ENCODE measurements around the gene PADI6.
A peak's percentile ranks its signal among the peaks of the same experiment; 100 is the strongest.
"Not testable (repeated sequence)": the region's sequence is repeated elsewhere in the genome, so short reads cannot be mapped to it uniquely, and the experiment has no call there.

PADI6 gene

DNA sequence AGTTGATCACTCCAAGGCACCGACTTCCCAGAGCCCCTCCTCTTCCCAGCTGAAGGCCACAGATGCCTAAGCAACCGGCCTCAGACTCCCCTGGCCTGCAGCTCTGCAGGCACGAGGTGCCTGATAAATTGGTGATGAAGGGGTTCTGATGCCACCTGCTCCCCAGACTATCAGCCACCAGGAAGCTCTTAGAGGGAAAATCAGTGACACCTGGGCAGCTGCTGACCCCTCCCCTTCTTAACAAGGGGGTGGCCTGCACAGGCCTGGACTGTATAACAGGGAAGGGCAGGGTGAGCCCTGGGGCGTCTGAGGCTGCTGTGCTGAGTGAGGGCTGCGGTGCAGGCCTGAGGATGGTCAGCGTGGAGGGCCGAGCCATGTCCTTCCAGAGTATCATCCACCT is at the start of gene PADI6:
Gene PADI6, plus strand, starts transcription at position 301 of the 400 bp plus-strand sequence. Its CDS starts 50 bp downstream, at position 351.
- DNase-seq: no peak

DNA sequence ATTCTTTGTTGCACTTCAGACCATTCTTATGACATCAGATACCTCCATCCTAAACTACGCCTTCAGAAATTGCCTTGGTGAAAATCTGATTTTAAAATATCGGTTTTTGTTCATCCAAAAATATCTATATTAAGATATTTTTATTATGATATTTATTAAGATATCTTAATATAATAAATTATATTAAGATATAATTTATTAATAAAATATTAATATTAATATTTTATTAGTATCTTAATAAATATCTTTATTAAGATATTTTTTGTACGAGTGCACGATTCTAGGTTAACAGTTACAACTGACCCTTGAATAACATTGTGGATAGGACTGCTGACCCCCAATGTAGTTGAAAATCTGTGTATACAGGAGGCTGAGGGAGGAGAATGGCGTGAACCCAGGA is 43.1 kb upstream of the PADI6 start:
- DNase-seq: no peak

DNA sequence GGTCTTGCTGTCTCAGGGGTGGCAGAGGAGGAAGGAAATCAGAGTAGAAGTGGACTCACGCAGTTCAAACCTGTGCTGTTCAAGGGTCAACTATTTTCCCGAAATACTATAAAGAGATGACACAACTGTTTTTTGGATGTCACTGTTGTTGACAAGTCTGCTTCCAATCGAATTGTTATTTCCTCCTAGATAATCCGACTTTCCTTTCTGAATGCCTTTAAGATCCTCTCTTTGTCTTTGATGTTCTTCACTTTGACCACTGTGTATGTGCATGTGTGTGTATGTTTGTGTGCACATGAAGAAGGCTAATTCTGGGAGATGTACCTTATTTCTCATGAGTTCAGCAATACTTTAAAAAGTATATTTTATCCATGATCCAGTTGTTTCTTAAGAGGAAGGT is 42.4 kb upstream of the PADI6 start:
- DNase-seq: no peak

DNA sequence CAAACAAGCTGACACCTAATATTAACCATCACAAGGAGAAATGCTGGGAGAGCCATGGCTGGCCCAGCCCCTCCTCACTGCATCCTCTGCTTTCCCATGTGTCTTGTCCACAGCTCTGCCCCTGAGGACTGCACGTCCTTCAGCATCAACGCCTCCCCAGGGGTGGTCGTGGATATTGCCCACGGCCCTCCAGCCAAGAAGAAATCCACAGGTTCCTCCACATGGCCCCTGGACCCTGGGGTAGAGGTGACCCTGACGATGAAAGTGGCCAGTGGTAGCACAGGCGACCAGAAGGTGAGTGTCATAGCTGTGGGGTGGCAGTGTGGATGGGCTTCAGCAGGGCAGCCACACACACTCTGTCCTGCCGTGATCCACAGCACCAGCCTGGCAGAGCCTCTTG is 41.1 kb upstream of the PADI6 start:
- DNase-seq: no peak

DNA sequence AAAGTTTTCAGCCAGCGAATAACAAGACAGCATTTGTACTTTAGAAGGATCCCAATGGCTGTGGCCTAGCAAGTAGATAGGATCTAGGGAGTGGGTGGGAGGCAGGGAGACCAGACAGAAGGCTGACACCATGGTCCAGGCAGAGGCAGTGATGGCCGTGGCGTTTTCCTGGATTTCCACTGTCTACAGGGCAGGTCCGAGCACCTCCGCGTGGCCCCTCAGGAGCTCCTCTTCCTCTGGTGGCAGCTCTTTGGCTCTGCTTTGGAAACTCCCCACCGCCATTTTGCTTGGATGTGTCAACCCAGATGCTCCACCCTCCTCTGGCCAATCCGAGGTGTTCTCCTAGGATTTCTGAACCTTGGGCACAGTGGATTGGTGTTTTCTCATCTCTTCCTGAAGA is 38.9 kb upstream of the PADI6 start:
- DNase-seq: no peak

DNA sequence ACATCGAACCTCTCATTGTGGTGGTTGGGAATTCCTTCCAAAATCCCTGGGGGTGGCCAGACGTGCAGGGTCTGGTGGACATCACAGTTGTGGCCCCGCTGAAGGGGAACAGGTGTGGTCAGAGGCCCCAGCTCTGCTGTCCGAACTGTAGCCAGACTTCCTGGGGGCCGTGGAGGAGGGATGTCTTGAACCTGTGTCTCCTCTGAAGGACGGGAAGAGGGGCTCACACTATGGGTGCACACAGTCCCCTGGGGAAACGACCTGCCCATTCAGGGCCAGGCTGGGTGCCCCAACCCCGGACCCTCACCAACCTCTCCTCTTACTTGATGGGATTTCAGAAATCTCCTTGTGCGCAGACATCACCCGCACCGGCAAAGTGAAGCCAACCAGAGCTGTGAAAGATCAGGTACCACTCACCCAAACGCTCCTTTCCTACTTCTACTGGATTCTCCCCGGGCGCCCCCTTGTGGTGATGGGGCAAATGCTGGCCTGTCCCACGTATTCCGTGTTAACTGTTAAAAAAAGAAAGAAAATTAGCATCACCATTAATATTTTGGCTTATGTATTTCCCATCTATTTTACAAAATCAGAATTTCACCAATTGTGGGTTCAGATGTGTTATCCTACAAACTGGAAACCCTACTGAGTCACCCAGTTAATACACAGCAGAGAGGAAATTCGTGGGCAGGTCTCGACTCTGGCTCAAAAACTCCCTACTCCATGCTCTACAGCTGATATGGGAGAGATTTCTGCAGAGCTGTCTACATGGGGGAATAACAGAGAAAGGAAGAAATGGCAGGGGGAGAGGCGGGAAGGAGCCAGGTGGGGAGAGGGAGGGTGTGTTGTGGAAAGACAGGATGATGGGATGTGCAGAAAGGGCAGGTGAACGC is 35.9 kb upstream of the PADI6 start:
- DNase-seq: peak; percentile 59

DNA sequence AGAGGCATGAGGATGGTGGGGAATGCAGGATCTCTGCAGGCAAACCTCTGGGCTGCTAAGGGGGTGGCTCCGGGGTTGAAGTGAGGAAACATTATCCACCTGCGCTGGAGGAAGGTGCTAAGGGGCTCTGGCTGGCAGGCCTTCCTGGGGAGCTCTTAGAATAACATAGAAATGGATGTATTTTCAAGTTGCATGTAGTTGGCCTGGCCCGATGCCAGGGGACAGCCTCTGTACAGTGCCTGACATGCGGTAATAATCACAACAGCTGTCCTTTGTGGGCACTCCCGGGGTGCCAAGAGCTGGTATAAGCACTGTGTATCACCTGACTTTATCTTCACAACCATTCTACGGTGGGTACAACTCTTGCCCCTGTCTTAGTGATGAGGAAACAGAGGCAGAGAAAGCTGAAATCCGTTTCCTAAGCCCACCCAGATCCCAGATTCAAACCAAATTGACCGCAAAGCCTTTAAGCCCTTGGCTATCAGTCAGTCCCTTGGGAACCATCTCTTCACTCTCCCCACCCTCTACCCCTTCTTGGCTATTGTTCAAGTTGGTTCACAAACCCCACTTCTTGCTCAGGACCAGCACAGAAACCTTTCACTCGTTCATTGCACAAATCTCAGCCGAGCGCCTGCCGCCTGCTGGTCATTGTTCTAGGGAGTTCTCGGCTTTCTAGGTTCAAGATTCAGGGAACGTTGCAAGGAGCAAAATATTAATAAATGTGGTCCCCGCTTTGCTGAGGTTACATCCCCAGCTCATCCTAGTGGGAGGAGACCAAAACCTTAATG is 33.1 kb upstream of the PADI6 start:
- DNase-seq: no peak

DNA sequence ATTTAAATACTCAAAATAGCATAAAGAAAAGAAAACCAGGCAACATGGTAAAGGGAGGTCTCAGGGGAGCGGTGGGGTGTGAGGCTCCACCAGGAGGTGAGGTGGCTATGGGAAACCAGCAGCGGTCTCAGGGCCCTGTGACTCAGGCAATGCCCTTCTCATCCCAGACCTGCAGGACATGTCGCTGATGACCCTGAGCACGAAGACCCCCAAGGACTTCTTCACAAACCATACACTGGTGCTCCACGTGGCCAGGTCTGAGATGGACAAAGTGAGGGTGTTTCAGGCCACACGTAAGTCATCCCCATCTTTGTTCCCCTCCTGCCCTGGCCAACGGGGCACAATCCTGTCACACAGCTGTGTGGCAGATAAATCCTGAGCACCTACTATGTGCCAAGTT is 32.5 kb upstream of the PADI6 start:
- no peak for DNase-seq

DNA sequence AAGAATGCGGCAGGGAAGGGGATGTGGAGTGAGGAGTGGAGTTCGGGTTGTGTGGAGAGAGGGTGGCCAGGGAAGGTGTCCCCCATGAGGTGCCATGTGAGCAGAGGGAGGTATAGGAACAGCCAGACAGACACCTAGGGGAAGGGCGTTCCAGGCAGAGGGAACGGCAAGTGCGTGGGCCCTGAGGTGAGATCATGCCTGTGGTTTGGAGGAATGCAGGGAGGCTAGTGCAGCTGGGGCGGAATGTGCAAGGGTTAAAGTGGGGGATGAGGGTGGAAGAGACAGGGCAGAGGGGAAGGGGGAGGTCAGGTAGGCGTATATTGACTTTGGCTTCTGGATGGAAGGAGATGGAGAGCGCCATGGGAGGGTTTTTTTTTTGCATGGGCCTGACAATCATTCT is 31.6 kb upstream of the PADI6 start:
- DNase-seq: no peak

DNA sequence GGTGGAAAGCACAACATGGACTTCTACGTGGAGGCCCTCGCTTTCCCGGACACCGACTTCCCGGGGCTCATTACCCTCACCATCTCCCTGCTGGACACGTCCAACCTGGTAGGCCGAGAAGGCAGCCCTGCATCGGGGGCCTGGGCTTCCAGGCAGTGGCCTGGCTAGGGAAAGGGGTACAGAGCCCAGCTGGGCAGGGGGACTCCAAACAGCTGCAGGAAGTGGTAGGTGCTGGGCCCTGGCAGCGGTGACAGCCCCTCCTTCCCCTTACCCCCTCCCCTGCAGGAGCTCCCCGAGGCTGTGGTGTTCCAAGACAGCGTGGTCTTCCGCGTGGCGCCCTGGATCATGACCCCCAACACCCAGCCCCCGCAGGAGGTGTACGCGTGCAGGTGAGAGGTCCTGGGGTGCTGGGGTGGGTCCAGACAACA is 30.0 kb upstream of the PADI6 start:
- no peak for DNase-seq

DNA sequence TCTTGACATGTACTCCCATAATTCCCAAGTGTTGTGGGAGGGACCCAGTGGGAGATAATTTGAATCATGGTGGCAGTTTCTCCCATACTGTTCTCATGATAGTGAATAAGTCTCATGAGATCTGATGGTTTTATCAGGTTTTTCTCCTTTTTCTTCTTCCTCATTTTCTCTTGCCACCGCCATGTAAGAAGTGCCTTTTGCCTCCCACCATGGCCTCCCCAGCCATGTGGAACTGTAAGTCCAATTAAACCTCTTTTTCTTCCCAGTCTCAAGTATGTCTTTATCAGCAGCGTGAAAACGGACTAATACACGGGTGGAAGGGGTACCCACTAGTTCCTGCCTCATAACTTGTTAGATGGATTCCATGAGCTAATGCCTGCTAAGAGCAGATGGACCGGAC is 26.5 kb upstream of the PADI6 start:
- DNase-seq: not testable (repeated sequence)

DNA sequence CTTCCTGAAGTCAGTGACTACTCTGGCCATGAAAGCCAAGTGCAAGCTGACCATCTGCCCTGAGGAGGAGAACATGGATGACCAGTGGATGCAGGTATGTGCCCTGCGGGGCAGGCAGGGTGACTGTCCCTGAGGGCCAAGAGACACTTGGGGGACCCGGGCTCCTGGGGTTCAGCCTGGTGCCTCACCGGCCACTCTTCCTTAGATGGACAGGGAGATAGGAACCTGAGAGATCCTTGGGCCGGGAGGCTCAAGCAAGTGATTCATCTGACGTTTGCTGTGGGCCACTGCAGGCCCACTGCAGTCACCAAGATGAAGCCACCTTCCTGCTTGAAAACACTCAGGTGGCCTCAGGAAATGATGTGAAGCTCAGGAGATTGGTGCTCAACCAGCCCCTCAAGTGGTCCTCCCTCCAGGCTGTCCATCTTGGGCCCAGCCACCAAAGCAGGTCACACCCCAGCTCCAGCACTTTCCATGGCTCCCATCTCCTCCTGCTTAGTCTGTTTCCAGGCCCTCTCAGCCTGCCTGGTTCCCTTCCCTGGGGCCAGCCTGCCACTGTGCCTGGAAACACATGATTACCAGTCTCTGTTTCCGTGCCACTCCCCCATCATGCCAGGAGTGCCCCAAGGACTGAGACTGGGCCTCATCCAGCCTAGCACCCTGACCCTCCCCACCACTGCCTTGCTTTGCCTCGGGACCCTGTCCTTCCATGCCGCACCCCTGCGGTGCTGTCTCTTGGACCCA is 25.8 kb upstream of the PADI6 start:
- DNase-seq: no peak

DNA sequence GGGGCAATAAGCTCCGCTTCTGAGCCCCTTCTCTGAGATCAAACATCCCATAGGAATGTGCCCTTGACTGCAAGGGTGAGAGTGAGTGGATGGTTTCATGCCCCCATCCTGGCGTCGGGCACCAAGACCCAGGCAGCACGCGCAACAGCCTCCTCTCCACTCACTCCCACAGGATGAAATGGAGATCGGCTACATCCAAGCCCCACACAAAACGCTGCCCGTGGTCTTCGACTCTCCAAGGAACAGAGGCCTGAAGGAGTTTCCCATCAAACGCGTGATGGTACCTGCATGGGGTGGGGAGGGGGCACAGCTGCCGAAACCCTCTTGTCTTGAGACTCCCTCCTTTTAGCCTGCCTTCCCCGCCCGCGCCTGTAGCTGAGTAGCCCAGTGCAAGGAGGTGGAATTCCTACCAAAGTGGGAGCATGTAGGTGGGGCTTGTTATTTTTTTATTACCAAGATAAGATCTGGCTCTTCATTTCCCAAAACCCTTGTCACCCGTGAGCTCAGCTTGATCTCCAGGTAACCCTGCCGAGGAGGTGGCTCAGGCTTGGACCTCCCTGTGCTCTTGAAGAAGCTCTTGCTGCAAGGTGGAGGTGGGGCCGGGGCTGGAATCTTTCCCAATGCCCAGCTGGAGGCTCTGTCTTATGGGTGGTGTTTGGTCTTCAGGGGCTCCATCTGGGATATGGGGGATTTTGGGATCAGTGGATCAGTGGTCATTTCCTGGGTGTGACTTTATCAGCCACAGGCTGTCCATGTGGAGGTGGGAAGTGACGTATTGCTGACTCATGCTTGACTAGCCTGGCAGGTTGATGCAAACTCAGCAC is 24.0 kb upstream of the PADI6 start:
- DNase-seq: peak; percentile 25

DNA sequence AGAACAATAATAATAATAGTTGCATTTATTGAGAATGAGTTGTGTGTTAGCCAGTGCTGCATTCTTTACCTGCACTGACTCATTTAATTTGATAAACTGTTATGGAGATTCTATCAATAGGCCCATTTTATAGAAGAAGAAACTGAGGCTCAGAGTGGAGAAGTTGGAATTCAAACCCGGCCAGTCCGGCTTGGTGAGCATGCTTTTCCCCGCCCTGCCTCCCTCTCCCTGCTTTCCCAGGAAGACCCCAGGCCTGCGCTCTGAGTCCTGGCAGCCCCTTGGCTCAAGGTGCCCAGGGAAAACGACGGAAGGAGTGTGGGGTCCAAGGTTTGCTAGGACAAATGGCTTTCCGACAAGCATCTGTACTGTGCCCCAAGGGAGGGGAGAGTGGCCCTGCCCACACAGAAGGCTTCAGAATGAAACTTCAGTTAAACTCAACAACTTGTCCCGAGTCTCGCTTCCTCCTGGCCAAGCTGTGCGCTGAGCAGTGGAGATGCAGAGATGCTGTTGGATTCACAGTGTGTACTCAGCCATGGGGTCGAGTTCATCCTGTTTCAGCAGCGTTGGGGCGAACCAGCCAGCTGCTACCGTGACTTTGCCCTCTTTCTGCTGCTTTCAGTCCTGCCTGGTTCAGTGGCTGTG is 23.3 kb upstream of the PADI6 start:
- no peak for DNase-seq

DNA sequence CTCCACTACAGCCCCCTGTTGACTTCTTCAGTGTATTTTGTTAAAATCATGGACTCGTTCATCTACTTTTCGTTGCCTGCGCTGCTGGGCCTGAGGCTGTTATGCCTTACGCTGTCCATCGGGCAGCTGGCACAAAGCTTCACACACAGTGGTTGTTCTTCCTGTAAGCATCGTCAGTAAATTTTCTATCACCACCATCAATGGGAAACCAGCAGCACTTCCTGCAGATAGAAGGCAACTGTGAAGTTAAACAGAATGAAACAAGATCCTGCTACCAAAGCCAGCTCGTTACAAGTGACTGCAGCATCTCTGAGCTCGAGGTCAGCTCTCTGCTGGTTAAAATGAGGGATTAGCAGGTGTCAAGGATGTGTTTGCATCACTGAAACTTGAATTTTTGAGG is 21.9 kb upstream of the PADI6 start:
- no peak for DNase-seq

DNA sequence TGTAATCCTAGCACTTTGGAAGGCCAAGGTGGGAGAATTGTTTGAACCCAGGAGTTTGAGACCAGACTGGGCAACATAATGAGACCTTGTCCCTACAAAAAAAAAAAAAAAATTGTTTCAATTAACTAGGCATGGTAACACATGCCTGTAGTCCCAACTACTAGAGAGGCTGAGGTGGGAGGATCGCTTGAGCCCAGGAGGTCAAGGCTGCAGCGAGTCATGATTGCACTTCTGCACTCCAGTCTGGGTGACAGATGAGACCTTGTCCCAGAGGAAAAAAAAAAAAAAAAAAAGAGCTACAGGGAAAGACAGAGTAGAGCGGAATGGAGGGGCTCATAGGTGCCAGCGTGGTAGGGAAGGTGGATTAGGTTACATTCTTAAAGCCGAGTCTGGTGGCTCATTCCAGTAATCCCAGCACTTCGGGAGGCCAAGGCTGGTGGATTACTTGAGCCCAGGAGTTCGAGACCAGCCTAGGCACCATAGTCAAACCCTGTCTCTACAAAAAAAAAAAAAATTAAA is 21.0 kb upstream of the PADI6 start:
- no peak for DNase-seq

DNA sequence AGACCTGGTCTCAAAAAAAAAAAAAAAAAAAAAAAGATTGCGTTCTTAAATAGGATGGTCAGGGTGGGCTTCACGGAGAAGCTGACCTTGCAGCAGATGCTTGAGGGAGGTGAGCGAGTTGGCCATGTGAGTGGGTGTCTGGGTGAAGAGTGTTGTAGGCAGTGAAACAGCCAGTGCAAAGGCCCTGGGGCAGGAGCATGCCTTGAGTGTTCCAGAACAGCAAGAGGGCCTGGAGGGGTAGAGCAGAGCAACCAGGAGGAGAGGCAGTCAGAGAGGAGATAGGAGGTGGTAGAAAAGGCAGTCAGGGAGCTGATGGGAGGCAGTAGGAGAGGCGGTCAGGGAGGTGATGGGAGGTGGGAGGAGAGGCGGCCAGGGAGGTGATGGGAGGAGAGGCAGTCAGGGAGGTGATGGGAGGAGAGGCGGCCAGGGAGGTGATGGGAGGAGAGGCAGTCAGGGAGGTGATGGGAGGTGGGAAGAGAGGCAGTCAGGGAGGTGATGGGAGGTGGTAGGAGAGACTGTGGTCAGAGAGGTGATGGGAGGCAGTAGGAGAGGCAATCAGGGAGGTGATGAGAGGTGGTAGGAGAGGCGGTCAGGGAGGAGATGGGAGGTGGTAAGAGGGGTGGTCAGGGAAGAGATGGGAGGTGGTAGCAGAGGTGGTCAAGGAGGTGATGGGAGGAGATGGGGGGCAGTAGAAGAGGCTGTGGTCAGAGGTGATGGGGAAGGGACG is 20.2 kb upstream of the PADI6 start:
- DNase-seq: no peak

DNA sequence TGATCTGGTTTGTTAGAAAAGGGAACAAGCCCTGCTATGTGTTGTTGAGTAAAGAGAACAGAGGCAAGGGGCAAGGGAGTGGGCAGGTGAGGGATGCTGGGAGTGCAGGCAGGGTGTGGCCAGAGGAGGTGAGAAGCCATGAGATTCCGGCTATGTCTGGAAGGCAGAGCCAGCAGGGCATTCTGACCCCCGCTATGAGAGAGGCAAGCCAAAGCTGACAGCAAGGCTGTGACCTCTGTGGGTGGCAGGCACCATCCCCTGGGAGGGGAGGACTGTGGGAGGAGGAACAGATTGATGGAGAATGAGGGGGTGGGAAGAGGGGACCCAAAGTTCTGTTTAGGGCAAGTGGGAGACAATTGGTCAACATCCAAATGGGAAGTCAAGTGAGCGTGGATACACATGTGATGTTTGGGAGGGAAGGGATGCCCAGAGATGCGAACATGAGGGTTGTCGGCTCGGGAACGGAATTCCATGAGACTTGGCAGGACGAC is 19.5 kb upstream of the PADI6 start:
- no peak for DNase-seq

DNA sequence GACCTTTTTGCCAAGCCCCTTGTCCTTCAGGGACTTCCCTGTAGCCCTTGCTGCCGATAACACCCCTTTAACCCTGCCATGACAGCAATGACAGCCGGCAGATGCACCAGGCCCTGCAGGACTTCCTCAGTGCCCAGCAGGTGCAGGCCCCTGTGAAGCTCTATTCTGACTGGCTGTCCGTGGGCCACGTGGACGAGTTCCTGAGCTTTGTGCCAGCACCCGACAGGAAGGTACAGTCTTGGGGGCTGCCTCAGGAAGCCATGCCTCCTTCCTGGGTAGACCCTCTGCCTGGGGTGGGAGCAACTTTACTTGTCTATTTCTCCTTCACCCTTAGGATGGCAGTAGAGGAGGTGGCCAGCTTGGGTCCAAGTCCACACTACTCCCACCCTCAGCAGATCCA is 16.1 kb upstream of the PADI6 start:
- no peak for DNase-seq

DNA sequence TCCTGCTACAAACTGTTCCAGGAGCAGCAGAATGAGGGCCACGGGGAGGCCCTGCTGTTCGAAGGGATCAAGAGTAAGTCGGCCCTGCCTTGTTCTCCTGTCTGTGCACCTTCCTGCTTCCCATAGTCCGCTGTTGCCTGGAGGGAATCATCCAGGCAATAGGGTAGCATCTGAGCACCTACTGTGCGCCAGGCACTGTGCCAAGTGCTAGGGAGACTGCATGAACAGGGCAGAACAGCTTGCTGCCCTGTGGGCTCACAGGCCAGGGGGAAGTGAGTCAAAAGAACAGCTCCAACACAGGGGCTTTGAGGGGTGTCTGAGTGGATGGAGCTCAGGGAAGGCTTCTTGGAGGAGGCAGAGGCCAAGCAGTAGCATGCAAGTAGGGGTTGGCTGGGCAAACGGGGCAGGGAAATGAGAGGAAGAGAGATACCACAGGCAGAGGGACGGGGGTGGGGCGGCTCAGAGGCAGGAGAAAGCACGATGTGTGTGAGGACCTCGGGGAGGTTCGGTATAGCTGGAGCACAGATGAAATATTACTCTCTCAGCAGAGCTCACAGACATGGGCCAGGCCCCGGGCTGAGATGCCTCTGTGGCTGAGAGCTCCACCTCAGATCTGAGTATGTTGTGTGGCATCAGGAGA is 15.5 kb upstream of the PADI6 start:
- no peak for DNase-seq

Data from fibroblast of skin of right biceps (primary cell).